HG02884 (cell line): ENCODE data around the gene RNF212.
"Not testable (repeated sequence)": the region's sequence is repeated elsewhere in the genome, so short reads cannot be mapped to it uniquely, and the experiment has no call there.

ENCODE experiments used
- ATAC-seq: cut with Tn5 transposase; IDR thresholded peaks from one replicate; pipeline ENCODE4 v1.9.1; 2021; ENCODE audit warnings: mild to moderate bottlenecking, moderate library complexity; ENCODE audit not compliant: unreplicated experiment

Gene RNF212

GRCh38 chr4:1069394-1069793, 44.0 kb downstream of the RNF212 start:
- ATAC-seq: no peak

GRCh38 chr4:1065732-1066131, 47.6 kb downstream of the RNF212 start:
- ATAC-seq: no peak

GRCh38 chr4:1062419-1062818, 50.9 kb downstream of the RNF212 start:
- no peak for ATAC-seq

GRCh38 chr4:1061760-1062159, 51.6 kb downstream of the RNF212 start:
- ATAC-seq: no peak

- ATAC-seq: no peak
Measured at GRCh38 chr4:1061056-1061700, 52.2 kb downstream of the RNF212 start.

- ATAC-seq: no peak
Measured at GRCh38 chr4:1060621-1061020, 52.7 kb downstream of the RNF212 start.

- ATAC-seq: no peak
Measured at GRCh38 chr4:1060121-1060520, 53.2 kb downstream of the RNF212 start.

GRCh38 chr4:1058997-1059665, 54.2 kb downstream of the RNF212 start:
- ATAC-seq: no peak

- ATAC-seq: no peak
Measured at GRCh38 chr4:1058198-1058996, 55.0 kb downstream of the RNF212 start.

- no peak for ATAC-seq
Measured at GRCh38 chr4:1057403-1057745, 56.0 kb downstream of the RNF212 start.

- ATAC-seq: no peak
Measured at GRCh38 chr4:1056671-1057402, 56.5 kb downstream of the RNF212 start.

GRCh38 chr4:1055721-1056590, 57.4 kb downstream of the RNF212 start:
- no peak for ATAC-seq

- ATAC-seq: not testable (repeated sequence)
Measured at GRCh38 chr4:1055243-1055701, 58.1 kb downstream of the RNF212 start.

GRCh38 chr4:1054696-1055242, 58.6 kb downstream of the RNF212 start:
- ATAC-seq: not testable (repeated sequence)

GRCh38 chr4:1053891-1054290, 59.5 kb downstream of the RNF212 start:
- not testable (repeated sequence) for ATAC-seq

GRCh38 chr4:1053080-1053661, 60.2 kb downstream of the RNF212 start:
- ATAC-seq: no peak

- ATAC-seq: no peak
Measured at GRCh38 chr4:1052231-1052671, 61.1 kb downstream of the RNF212 start.

- ATAC-seq: no peak
Measured at GRCh38 chr4:1051472-1051871, 61.9 kb downstream of the RNF212 start.

GRCh38 chr4:1050486-1051213, 62.7 kb downstream of the RNF212 start:
- ATAC-seq: no peak
